SK-N-SH (cell line): Measurements from ENCODE around the gene UROD. TPM values are rescaled to one million over a fixed set of nuclear protein-coding genes. Genes with fewer than 3 reads are reported as not detected.

Experiments
- CTCF ChIA-PET: fragments of 300-600, 350-600 bp; formaldehyde crosslinking; extraction: SDS; loops from one replicate; lab custom pipeline; 2021; lab: Yijun Ruan, JAX
- POLR2A ChIA-PET: fragments of 350-600 bp; sonication (Branson Sonifier 250); formaldehyde crosslinking; extraction: SDS; loops from one replicate; lab custom pipeline; 2020; ENCODE audit warnings: antibody characterized with exemption, inconsistent platforms; lab: Yijun Ruan, JAX
- DNase-seq: peaks from one replicate; pipeline ENCODE4 v3.0.0; 2012
- H2AFZ ChIP-seq: fragments of 200-600 bp; sonication (generic); 2 replicates; pipeline ENCODE4 v1.8.1; 2016; ENCODE audit warnings: antibody characterized with exemption, mild to moderate bottlenecking, low read depth
- H3F3A ChIP-seq: fragments of 200-600 bp; sonication (generic); replicated peaks from 2 replicates; pipeline ENCODE3; 2016; ENCODE audit warnings: antibody characterized with exemption, mild to moderate bottlenecking; ENCODE audit not compliant: insufficient read depth
- H3K27ac ChIP-seq, 2 experiments: fragments of 200-500 bp in 1 of 2; fragments of 200-600 bp in 1 of 2; sonication (Bioruptor generic) in 1 of 2; sonication (generic), shearing (Covaris generic) in 1 of 2; 2 replicates each; pipeline versions ENCODE4 v1.5.1 to v1.6.1; 2014 to 2016; ENCODE audit warnings: low read depth in 2 of 2, inconsistent platforms in 1 of 2, low read length in 1 of 2, mild to moderate bottlenecking in 1 of 2, mixed read lengths in 1 of 2
- H3K27me3 ChIP-seq: fragments of 200-600 bp; sonication (generic), shearing (Covaris generic); 2 replicates; pipeline ENCODE4 v1.6.1; 2016; ENCODE audit warnings: mixed run types; ENCODE audit not compliant: insufficient read depth
- H3K36me3 ChIP-seq, 2 experiments: fragments of 200-500 bp in 1 of 2; fragments of 200-600 bp in 1 of 2; sonication (Bioruptor generic) in 1 of 2; sonication (generic) in 1 of 2; replicated peaks in 1 of 2; 2 replicates each; pipeline versions ENCODE3 to v1.5.1; 2014 to 2016; ENCODE audit warnings: low read length in 1 of 2, mild to moderate bottlenecking in 1 of 2; ENCODE audit not compliant: insufficient read depth in 2 of 2, control insufficient read depth in 1 of 2
- H3K4me1 ChIP-seq, 2 experiments: fragments of 200-500 bp in 1 of 2; fragments of 200-600 bp in 1 of 2; sonication (Bioruptor generic) in 1 of 2; sonication (generic), shearing (Covaris generic) in 1 of 2; 2 replicates each; pipeline versions ENCODE4 v1.5.1 to v1.6.1; 2014 to 2016; ENCODE audit warnings: low read depth in 1 of 2, low read length in 1 of 2, mixed run types in 1 of 2; ENCODE audit not compliant: insufficient read depth in 2 of 2, control insufficient read depth in 1 of 2
- H3K4me2 ChIP-seq: fragments of 200-600 bp; sonication (generic), shearing (Covaris generic); 2 replicates; pipeline ENCODE4 v1.6.1; 2017; ENCODE audit warnings: mixed run types
- H3K4me3 ChIP-seq, 2 experiments: fragments of 200-500 bp in 1 of 2; fragments of 200-600 bp in 1 of 2; sonication (Bioruptor generic) in 1 of 2; sonication (generic), shearing (Covaris generic) in 1 of 2; 2 replicates each; pipeline versions ENCODE4 v1.5.1 to v1.8.1; 2014 to 2016; ENCODE audit warnings: low read depth in 2 of 2, inconsistent platforms in 1 of 2, low read length in 1 of 2, mild to moderate bottlenecking in 1 of 2, mixed read lengths in 1 of 2, moderate library complexity in 1 of 2
- H3K79me2 ChIP-seq: fragments of 200-600 bp; sonication (generic); 2 replicates; pipeline ENCODE4 v1.8.1; 2017; ENCODE audit warnings: mild to moderate bottlenecking; ENCODE audit not compliant: insufficient read depth
- H3K9ac ChIP-seq: fragments of 200-600 bp; sonication (generic); 2 replicates; pipeline ENCODE4 v1.6.1; 2017; ENCODE audit warnings: mixed run types
- H3K9me2 ChIP-seq: fragments of 200-600 bp; sonication (generic); 2 replicates; pipeline ENCODE4 v1.6.1; 2017; ENCODE audit warnings: mixed run types
- H3K9me3 ChIP-seq: fragments of 200-600 bp; sonication (generic); 2 replicates; pipeline ENCODE4 v1.6.1; 2017; ENCODE audit warnings: mixed run types, mild to moderate bottlenecking, moderate library complexity
- H4K20me1 ChIP-seq: fragments of 200-600 bp; sonication (generic); 2 replicates; pipeline ENCODE4 v1.6.1; 2017; ENCODE audit warnings: mild to moderate bottlenecking, mixed run types; ENCODE audit not compliant: insufficient read depth
- CTCF ChIP-seq: fragments of 200-600 bp; sonication (generic); IDR thresholded peaks from 2 replicates; pipeline ENCODE4 v1.6.1; 2017; ENCODE audit warnings: antibody characterized with exemption, mild to moderate bottlenecking, moderate library complexity
- EP300 ChIP-seq, 2 experiments: IDR thresholded peaks; 2 replicates each; pipeline versions ENCODE4 v1.4.0 to v1.6.1; 2012; ENCODE audit warnings: borderline replicate concordance in 1 of 2, low read depth in 1 of 2, low read length in 1 of 2
- FOXJ3 ChIP-seq: sonication (generic); formaldehyde crosslinking; IDR thresholded peaks from 2 replicates; pipeline ENCODE4 v1.5.1; 2020; ENCODE audit warnings: mild to moderate bottlenecking, missing genetic modification reagents
- FOXM1 ChIP-seq: IDR thresholded peaks from 2 replicates; pipeline ENCODE4 v1.4.0; 2012; ENCODE audit warnings: low read depth, mild to moderate bottlenecking
- GABPA ChIP-seq: IDR thresholded peaks from 2 replicates; pipeline ENCODE4 v1.4.0; 2012; ENCODE audit warnings: low read depth, mild to moderate bottlenecking
- GATA2 ChIP-seq: sonication (generic); formaldehyde crosslinking; IDR thresholded peaks from 2 replicates; pipeline ENCODE4 v1.5.0; 2020; ENCODE audit warnings: mild to moderate bottlenecking, missing genetic modification reagents
- JUND ChIP-seq: IDR thresholded peaks from 2 replicates; pipeline ENCODE4 v1.4.0; 2012
- MEF2A ChIP-seq: IDR thresholded peaks from 2 replicates; pipeline ENCODE4 v1.4.0; 2012; ENCODE audit warnings: low read depth, borderline replicate concordance
- MXI1 ChIP-seq: IDR thresholded peaks from 2 replicates; pipeline ENCODE4 v1.6.1; 2012; ENCODE audit warnings: mild to moderate bottlenecking, low read depth, low read length, improper control_type of control experiment
- PBX3 ChIP-seq: IDR thresholded peaks from 2 replicates; pipeline ENCODE4; 2012
- POLR2AphosphoS5 ChIP-seq: IDR thresholded peaks from 2 replicates; pipeline ENCODE4 v1.6.1; 2012; ENCODE audit warnings: low read depth, low read length
- RCOR1 ChIP-seq: fragments of 150-350 bp; IDR thresholded peaks from 2 replicates; pipeline ENCODE4 v1.6.1; 2017; ENCODE audit warnings: antibody characterized with exemption, low read length
- RFX5 ChIP-seq: IDR thresholded peaks from 2 replicates; pipeline ENCODE4 v1.6.1; 2012; ENCODE audit warnings: mild to moderate bottlenecking, improper control_type of control experiment, low read length
- TAF1 ChIP-seq: IDR thresholded peaks from 2 replicates; pipeline ENCODE4 v1.6.1; 2012; ENCODE audit warnings: low read depth, mild to moderate bottlenecking, low read length, moderate library complexity, borderline replicate concordance
- TCF12 ChIP-seq: IDR thresholded peaks from 2 replicates; pipeline ENCODE4 v1.4.0; 2012
- TEAD4 ChIP-seq: IDR thresholded peaks from 2 replicates; pipeline ENCODE4 v1.4.0; 2012; ENCODE audit warnings: mild to moderate bottlenecking, borderline replicate concordance; ENCODE audit not compliant: insufficient read depth
- YY1 ChIP-seq: IDR thresholded peaks from 2 replicates; pipeline ENCODE4 v1.4.0; 2012; ENCODE audit warnings: low read depth, mild to moderate bottlenecking
- WGBS: methylation state at CpG from one replicate; pipeline ENCODE4 v1.1.6; 2017; ENCODE audit warnings: low lambda C conversion rate; 5-methylcytosine and 5-hydroxymethylcytosine counted together
- polyA plus RNA-seq, 3 experiments: library from polyadenylated mRNA; depleted of rRNA; stranded (reverse); fragments of >200 nt; gene quantifications; 2 replicates each; pipeline ENCODE4 v1.2.3, GENCODE V29; 2012
- TF ChIP-seq, protein P1 (sequence below): IDR thresholded peaks from 2 replicates; pipeline ENCODE4 v1.4.0; 2012; ENCODE audit warnings: low read depth

Gene UROD
- polyA plus RNA-seq, 1 of the 3 experiments (the other 2 are of a cell fraction): 230 TPM

- no peak for DNase-seq
- no peaks in the 10 kb centered on the region for H3K9me3 ChIP-seq
- TF ChIP-seq GABPA: 0 out of 2 replicates have a peak, but pooled peaks have one; percentile 2
- no peak for TF ChIP-seq FOXJ3
- peaks cover 30% of the 10 kb centered on the region for H3K79me2 ChIP-seq
- H2AFZ ChIP-seq: peak overlapping the region; percentile 81
- H3K36me3 ChIP-seq: peaks cover 0 to under 1% of the 10 kb centered on the region in 2 experiments
- H3F3A ChIP-seq: peaks cover 7% of the 10 kb centered on the region
- no peaks in the 10 kb centered on the region for H4K20me1 ChIP-seq
- H3K27ac ChIP-seq: peak overlapping the region in 1 of 2 experiments; percentile 33; a peak in 1 of 4 replicates
- 2% methylated on average over 19 of the region's 19 CpGs for WGBS
- peak overlapping the region; percentile 53; the same call in 1 of the 2 replicates for H3K9ac ChIP-seq
- CTCF ChIA-PET: interaction anchor here (1.0 to 2.3 kb wide), 5 partner anchors 10 to 185 kb away, joined by 3 to 7 read pairs (median 3); partner anchors contain the start of gene PLK3
- H3K27me3 ChIP-seq: no peaks in the 10 kb centered on the region
- peak overlapping the region; percentile 84 for H3K4me2 ChIP-seq
- H3K4me1 ChIP-seq: peaks cover 5 to 9% of the 10 kb centered on the region in 2 experiments; a peak in 2 of 4 replicates
- POLR2A ChIA-PET: interaction anchor here (0.6 to 1.0 kb wide), 5 partner anchors 177 to 354 kb away, joined by 3 to 5 read pairs (median 3); partner anchors contain the start of genes BTBD19, MUTYH, PLK3 and RPS8
- no peaks in the 10 kb centered on the region for H3K9me2 ChIP-seq
- H3K4me3 ChIP-seq: peak overlapping the region; percentile 74 to 75
Measured at GRCh38 chr1:44985747-44986359, 26.2 kb upstream of the UROD start.

DNA sequence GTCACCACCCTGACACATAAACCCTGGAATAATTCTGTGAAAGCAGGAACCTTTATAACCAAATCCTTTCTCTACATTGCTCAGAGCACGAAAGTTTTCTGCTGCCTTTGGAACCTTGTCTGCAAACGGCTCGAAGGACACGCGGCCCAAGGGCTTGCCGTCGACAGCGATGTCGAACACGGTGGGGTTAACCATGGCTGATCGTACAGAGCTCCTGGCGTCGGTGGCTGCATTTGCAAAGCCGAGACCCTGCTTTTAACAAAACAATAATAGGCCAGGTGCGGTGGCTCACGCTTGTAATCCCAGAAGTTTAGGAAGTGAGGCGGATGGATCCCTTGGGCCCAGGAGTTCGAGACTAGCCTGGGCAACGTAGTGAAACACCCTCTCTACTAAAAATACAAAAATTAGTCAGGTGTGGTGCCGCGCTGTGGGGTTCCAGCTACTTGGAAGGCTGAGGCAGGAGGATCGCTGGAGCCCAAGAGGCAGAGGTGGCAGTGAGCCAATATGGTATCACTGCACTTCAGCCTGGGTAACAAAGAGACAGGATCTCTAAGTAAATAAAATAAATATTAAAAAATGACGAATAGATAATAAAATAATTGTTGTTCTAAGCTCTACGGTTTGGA is 23.4 kb upstream of the UROD start:
- no peak overlapping the region for H3K4me3 ChIP-seq
- ChIA-PET CTCF (no interaction called here), POLR2A (no interaction called here)
- H3K36me3 ChIP-seq: no peaks in the 10 kb centered on the region
- no peaks in the 10 kb centered on the region for H3K27me3 ChIP-seq
- no peak overlapping the region for H2AFZ ChIP-seq
- H3K4me1 ChIP-seq: peaks cover 5 to 9% of the 10 kb centered on the region in 2 experiments; a peak in 2 of 4 replicates
- no peak overlapping the region for H3K27ac ChIP-seq
- no peak overlapping the region for H3K9ac ChIP-seq
- peaks cover 20% of the 10 kb centered on the region for H3K79me2 ChIP-seq
- no peak overlapping the region for H3K4me2 ChIP-seq
- no peaks in the 10 kb centered on the region for H3K9me2 ChIP-seq
- H4K20me1 ChIP-seq: no peaks in the 10 kb centered on the region
- H3F3A ChIP-seq: peaks cover 8% of the 10 kb centered on the region
- no peaks in the 10 kb centered on the region for H3K9me3 ChIP-seq
- 97% methylated on average over 24 of the region's 24 CpGs for WGBS
- TF ChIP-seq CTCF: no peak
- TF ChIP-seq PBX3: no peak
- no peak for TF ChIP-seq RFX5
- TF ChIP-seq EP300 (IDR thresholded peaks at IDR 0.05; ENCODE audit: borderline replicate concordance in 1 of 2, low read depth in 1 of 2, low read length in 1 of 2): no peak
- TF ChIP-seq TCF12: no peak
- no peak for TF ChIP-seq MEF2A
- no peak for TF ChIP-seq GATA2 (CRISPR knock-in tag)
- TF ChIP-seq FOXM1: no peak
- TF ChIP-seq MXI1: no peak
- TF ChIP-seq TEAD4: no peak
- no peak for TF ChIP-seq POLR2AphosphoS5
- no peak for TF ChIP-seq JUND
- TF ChIP-seq, protein P1, sequence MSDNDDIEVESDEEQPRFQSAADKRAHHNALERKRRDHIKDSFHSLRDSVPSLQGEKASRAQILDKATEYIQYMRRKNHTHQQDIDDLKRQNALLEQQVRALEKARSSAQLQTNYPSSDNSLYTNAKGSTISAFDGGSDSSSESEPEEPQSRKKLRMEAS: no peak
- no peak for TF ChIP-seq TAF1
- TF ChIP-seq YY1: no peak
- no peak for TF ChIP-seq RCOR1
- no peak for DNase-seq
